Hematopoietic multipotent progenitor cell treated with erythropoietin and hydrocortisone succinate and interleukin-3 and kit ligand, for 8 days (in vitro differentiated cells): ENCODE results near the gene P2RX7.

Source experiments
- DNase-seq: peaks from one replicate; pipeline ENCODE4 v3.0.0-alpha.2; 2015

Gene P2RX7

GRCh38 chr12:121232977-121233627, 100.4 kb downstream of the P2RX7 start:
- no peak for DNase-seq

- no peak for DNase-seq
Observed at GRCh38 chr12:121233628-121234020, 100.9 kb downstream of the P2RX7 start.

GRCh38 chr12:121236776-121237175, 104.1 kb downstream of the P2RX7 start:
- DNase-seq: no peak

- no peak for DNase-seq
Observed at GRCh38 chr12:121237415-121237814, 104.7 kb downstream of the P2RX7 start.
